Dermis blood vessel endothelial cell (primary cell): ENCODE data around the gene CDRT4. TPM values are rescaled to one million over a fixed set of nuclear protein-coding genes. Genes with fewer than 3 reads are reported as not detected.

Experiments used
- DNase-seq: peaks from one replicate; pipeline ENCODE4 v3.0.0; 2010
- total RNA-seq: library from RNA; depleted of rRNA; stranded (reverse); fragments of >200 nt; gene quantifications from 2 replicates; pipeline ENCODE4 v1.2.3, GENCODE V29; 2014

The CDRT4 gene
- total RNA-seq, 1 donor from 2014 or later, result 1.9 TPM

- DNase-seq, result no peak
These were observed 25.6 kb upstream of the CDRT4 start for GRCh38 chr17:15492791-15493692.

GRCh38 chr17:15492186-15492585 is 24.8 kb upstream of the CDRT4 start:
- no peak for DNase-seq

GRCh38 chr17:15490634-15491261 is 23.3 kb upstream of the CDRT4 start:
- peak; percentile 96 for DNase-seq

GRCh38 chr17:15488557-15488956 is 21.1 kb upstream of the CDRT4 start:
- no peak for DNase-seq

GRCh38 chr17:15485045-15485444 is 17.6 kb upstream of the CDRT4 start:
- DNase-seq, result no peak

- DNase-seq, result no peak
These were observed 16.0 kb upstream of the CDRT4 start for GRCh38 chr17:15483431-15483830.

- no peak for DNase-seq
These were observed 15.1 kb upstream of the CDRT4 start for GRCh38 chr17:15482476-15482875.

- DNase-seq, result no peak
These were observed 14.1 kb upstream of the CDRT4 start for GRCh38 chr17:15481481-15481880.

- DNase-seq, result no peak
These were observed 12.8 kb upstream of the CDRT4 start for GRCh38 chr17:15480204-15480603.

- peak; percentile 76 for DNase-seq
These were observed 12.3 kb upstream of the CDRT4 start for GRCh38 chr17:15479703-15480102.

- no peak for DNase-seq
These were observed 11.4 kb upstream of the CDRT4 start for GRCh38 chr17:15478845-15479244.

GRCh38 chr17:15475631-15476354 is 8.4 kb upstream of the CDRT4 start:
- DNase-seq, result no peak

GRCh38 chr17:15472891-15473290 is 5.5 kb upstream of the CDRT4 start:
- no peak for DNase-seq

- DNase-seq, result no peak
These were observed 3.1 kb upstream of the CDRT4 start for GRCh38 chr17:15470536-15470935.

- DNase-seq, result peak; percentile 97
These were observed 1.8 kb upstream of the CDRT4 start for GRCh38 chr17:15469260-15469659.

GRCh38 chr17:15468126-15468525 is 705 bp upstream of the CDRT4 start:
- no peak for DNase-seq

GRCh38 chr17:15466131-15466530 is 1.3 kb downstream of the CDRT4 start:
- DNase-seq, result no peak

GRCh38 chr17:15465045-15465701 is 2.2 kb downstream of the CDRT4 start:
- no peak for DNase-seq

GRCh38 chr17:15464231-15464985 is 3.0 kb downstream of the CDRT4 start:
- DNase-seq, result peak; percentile 38

GRCh38 chr17:15462976-15463772 is 4.2 kb downstream of the CDRT4 start:
- peak; percentile 58 for DNase-seq

GRCh38 chr17:15457723-15458094 is 9.7 kb downstream of the CDRT4 start:
- DNase-seq, result no peak
